CD4-positive, alpha-beta T cell treated with Interleukin-6 at 100 ng/mL for 8 hours (primary cell): ENCODE results near the gene OR52I1.

Experiments used
- DNase-seq: peaks from one replicate; pipeline ENCODE4 v3.0.0-alpha.2; 2020; ENCODE audit warnings: mixed read lengths, low spot score

The OR52I1 gene

GRCh38 chr11:4593739-4594138, at the start of gene OR52I1:
TSS of gene OR52I1 (plus strand) at chr11:4594039. CDS start at chr11:4594039, 0 bp downstream.
- DNase-seq = no peak

DNA sequence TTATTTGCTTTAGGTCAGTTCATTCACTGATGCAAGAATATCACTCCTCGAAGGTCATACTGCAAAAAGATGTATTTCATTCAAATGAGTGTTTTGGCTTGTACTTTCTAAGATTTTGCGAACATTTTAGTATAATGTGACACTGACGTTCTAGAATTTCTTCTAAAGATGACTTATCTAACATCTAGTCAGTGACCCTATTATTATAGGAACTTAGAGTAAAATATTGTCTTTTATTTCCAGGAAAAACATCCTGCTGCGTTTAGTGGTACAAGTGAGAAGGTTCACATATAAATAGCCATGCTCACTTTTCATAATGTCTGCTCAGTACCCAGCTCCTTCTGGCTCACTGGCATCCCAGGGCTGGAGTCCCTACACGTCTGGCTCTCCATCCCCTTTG, 48.9 kb upstream of the OR52I1 start, which contains the start of gene OR52M1:
OR52M1 (plus strand) TSS at position 301 of the 400 bp plus-strand sequence; CDS start at position 301, 0 bp downstream.
- no peak for DNase-seq

DNA sequence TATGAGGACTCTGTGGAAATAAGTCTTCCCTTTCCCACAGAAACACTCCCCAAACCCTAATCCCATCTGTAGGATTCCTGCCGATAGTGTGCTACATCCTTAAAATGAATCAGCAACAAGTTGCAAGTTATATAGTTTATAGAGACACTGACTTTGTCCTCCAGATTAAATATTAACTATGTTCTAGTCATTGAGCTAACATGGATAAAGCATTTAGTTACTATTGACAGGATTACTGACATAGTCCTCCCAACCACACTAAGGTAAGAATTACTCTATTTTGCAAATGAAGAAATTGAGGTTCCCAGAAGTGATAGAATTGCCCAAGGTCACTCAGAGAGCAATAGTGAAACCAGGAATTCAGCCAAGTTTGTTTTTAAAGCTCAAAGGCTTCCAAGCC, 47.0 kb upstream of the OR52I1 start:
- no peak for DNase-seq

- no peak for DNase-seq
Measured at GRCh38 chr11:4547416-4547815, 46.4 kb upstream of the OR52I1 start.

GRCh38 chr11:4551346-4551979, 42.4 kb upstream of the OR52I1 start:
- DNase-seq = no peak

DNA sequence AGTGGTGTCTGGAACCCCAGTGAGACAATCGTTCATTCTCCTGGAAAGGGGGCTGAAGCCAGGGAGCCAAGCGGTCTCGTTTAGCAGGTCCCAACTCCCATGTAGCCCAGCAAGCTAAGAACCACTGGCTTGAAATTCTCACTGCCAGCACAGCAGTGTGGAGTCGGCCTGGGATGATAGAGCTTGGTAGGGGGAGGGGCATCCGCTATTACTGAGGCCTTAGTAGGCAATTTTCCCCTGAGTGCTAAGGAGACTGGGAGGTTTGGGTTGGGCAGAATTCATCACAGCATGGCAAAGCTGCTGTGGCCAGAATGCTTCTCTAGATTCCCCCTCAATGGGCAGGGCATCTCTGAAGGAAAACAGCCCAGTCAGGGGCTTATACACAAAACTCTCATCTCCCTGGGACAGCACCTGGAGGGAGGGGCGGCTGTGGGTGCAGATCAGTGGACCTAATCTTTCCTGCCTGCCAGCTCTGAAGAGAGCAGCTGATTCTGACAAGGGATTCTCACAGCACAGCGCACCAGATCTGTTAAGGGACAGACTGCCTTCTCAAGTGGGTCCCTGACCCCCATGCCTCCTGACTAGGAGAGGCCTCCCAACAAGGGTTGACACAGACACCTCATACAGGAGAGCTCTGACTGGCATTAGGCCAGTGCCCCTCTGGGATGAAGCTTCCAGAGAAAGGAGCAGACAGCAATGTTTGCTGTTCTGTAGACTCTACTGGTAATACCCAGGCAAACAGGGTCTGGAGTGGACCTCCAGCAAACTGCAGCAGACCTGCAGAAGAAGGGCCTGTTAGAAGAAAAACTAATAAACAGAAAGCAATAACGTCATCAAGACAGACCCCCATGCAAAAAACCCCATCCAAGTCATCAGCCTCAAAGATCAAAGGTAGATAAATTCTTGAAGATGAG, 34.1 kb upstream of the OR52I1 start:
- DNase-seq = no peak

GRCh38 chr11:4560467-4560866, 33.4 kb upstream of the OR52I1 start:
- no peak for DNase-seq

DNA sequence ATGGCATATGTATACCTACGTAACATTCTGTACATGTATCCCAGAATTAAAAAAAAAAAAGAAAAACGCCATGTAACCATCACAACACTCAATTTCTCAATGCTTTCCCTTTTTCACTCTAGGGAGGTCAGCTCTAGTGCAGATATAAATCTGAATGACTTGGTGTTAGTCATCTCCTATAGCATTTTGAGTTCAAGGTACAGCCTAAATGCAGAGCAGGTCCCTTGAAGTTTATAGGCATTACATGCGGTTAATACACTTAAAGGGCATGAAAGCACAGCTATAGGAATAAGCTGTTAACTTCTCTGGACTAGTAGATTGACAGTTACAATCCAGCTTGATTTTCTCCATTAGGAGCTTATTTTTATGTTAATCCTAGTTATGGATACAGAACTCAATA, 28.5 kb upstream of the OR52I1 start:
- DNase-seq = no peak

DNA sequence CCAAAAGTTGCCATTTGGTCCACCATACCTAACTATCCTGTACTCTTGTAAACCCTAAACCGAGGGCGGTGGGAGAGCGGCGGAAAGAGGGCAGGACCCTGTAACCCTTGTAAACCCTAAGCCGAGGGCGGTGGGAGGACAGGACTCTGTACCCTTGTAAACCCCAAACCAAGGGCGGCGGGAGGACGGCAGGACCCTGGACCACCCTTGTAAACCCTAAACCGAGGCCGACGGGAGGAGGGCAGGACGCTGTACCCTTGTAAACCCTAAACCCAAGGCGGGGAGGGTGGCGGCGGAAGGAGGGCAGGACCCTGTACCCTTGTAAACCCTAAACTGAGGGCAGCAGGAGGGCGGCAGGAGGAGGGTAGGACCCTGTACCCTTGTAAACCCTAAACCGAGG, 24.8 kb upstream of the OR52I1 start:
- DNase-seq = no peak

DNA sequence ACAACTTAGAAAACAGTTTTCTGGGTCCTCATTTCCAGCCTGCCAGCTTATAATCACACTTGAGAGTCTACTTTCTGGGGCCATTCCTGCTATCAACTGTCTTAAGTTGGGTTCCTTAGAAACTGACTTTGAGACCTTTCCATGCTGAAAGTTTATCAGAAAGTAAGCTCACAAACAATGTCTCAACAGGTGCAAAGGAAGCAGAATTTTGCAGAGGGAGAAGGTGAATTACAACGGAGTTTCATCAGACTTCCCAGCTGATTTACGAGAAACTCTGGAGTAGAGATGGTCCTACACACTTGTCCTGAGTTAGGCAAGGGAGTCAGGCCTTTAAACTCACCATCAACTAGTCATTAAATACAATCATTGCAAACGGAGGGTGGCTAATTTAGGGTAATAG, 17.0 kb upstream of the OR52I1 start:
- no peak for DNase-seq

DNA sequence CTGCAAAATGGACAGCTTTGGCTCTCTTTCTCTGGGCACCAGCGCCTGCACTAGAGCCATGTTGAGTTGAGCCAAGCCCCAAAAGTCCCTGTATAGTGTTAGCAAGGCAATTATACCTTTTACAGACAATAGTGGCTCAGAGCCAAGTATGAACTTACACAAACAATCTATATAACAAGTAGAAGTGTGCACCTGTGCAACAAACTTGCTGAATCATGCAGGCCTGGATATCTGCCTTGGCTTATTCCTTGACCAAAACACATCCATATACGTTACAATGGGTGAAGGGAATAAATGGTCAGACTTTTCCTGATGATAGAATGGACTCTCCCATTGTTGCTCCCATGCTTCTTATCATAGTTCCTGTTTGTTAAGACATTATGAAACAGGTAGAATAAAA, 16.1 kb upstream of the OR52I1 start:
- DNase-seq = no peak

- DNase-seq = no peak
Measured at GRCh38 chr11:4578624-4579023, 15.2 kb upstream of the OR52I1 start.

GRCh38 chr11:4580124-4580523, 13.7 kb upstream of the OR52I1 start:
- no peak for DNase-seq

- no peak for DNase-seq
Measured at GRCh38 chr11:4581443-4581842, 12.4 kb upstream of the OR52I1 start, which contains the start of gene OR52I2. TSS of gene OR52I2 (plus strand) at chr11:4581743.

GRCh38 chr11:4589017-4589416, 4.8 kb upstream of the OR52I1 start:
- no peak for DNase-seq

DNA sequence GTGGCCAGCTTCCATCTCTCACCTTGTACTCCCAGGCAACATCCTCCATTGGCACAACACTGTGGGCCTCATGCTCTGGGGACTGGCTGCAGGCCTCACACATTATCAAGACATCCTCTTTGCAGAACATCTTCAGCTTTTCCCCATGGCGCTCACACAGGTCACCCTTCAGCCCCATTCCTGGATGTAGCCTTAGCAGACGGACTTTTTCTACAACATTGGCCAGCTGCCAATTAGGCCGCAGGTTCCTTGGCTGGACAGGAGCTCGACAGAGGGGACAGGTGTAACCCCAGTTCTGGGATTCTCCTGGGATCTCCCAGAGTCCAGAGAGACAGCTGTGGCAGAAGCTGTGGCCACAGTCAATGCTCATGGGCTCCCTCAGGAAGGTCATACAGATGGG, 11.2 kb downstream of the OR52I1 start:
- no peak for DNase-seq

GRCh38 chr11:4606231-4607015, 12.6 kb downstream of the OR52I1 start:
- no peak for DNase-seq

- DNase-seq = no peak
Measured at GRCh38 chr11:4607096-4607495, 13.3 kb downstream of the OR52I1 start.

GRCh38 chr11:4607781-4608666, 14.2 kb downstream of the OR52I1 start, which contains the start of gene TRIM68:
TSS of gene TRIM68 (minus strand) at chr11:4608231. CDS start at chr11:4605504, 2,727 bp downstream.
- peak; percentile 95 for DNase-seq

DNA sequence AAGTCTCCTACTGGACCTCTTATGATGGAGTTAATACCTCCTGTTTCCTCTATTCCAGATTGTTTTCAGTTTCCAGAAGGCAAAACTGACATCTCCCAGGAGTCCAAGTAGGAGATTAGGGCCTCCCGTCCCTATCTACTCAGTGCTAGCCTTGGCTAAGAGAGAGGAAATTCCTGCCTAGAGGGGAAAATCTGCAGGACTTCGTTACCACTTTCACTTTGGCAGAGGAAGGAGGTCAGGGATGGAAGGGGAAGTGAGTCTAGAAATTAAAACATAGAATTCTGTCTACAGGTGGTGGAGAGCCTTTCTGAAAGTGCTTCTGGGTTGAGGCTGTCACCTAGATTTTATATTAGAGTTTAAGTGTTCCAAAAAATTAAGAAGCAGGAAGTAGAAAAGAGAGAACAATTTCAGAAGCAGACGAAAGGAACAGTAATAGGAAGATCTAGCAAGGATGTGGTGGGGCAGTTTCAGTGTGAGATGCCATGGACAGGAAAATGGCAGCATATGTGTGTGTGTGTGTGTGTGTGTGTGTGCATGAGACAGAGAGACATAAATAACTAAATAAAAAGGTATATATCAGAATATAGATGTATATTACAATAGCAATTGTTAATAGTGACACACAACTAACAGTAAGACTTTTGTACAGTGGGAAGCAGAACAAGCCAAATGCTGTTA, 16.6 kb downstream of the OR52I1 start:
- DNase-seq = peak; percentile 10

- DNase-seq = no peak
Measured at GRCh38 chr11:4611986-4612385, 18.1 kb downstream of the OR52I1 start.
